Hepatocyte (in vitro differentiated cells): ENCODE data around the gene KLRK1.

Experiments
- EZH2 ChIP-seq: fragments of 200-600 bp; sonication (generic); IDR thresholded peaks from 2 replicates; pipeline ENCODE4 v1.6.1; 2016; ENCODE audit warnings: antibody characterized with exemption, mild to moderate bottlenecking, borderline replicate concordance
- EZH2phosphoT487 ChIP-seq: fragments of 200-600 bp; sonication (generic); IDR thresholded peaks from one replicate; pipeline ENCODE4 v1.6.1; 2018; ENCODE audit warnings: antibody characterized with exemption, mild to moderate bottlenecking, low read depth, moderate library complexity; ENCODE audit not compliant: unreplicated experiment, severe bottlenecking
- TF ChIP-seq, protein P1 (sequence below): fragments of 200-600 bp; sonication (generic); IDR thresholded peaks from 2 replicates; pipeline ENCODE4 v1.5.1; 2016; ENCODE audit warnings: antibody characterized with exemption, mild to moderate bottlenecking; ENCODE audit not compliant: poor library complexity

- TF ChIP-seq, protein P1, sequence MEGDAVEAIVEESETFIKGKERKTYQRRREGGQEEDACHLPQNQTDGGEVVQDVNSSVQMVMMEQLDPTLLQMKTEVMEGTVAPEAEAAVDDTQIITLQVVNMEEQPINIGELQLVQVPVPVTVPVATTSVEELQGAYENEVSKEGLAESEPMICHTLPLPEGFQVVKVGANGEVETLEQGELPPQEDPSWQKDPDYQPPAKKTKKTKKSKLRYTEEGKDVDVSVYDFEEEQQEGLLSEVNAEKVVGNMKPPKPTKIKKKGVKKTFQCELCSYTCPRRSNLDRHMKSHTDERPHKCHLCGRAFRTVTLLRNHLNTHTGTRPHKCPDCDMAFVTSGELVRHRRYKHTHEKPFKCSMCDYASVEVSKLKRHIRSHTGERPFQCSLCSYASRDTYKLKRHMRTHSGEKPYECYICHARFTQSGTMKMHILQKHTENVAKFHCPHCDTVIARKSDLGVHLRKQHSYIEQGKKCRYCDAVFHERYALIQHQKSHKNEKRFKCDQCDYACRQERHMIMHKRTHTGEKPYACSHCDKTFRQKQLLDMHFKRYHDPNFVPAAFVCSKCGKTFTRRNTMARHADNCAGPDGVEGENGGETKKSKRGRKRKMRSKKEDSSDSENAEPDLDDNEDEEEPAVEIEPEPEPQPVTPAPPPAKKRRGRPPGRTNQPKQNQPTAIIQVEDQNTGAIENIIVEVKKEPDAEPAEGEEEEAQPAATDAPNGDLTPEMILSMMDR = no peak
- TF ChIP-seq EZH2phosphoT487 (no peak), EZH2 (no peak)
Observed at GRCh38 chr12:10361084-10361483, 28.8 kb downstream of the KLRK1 start.
